ENCODE measurements around the gene IP6K3.

DNA sequence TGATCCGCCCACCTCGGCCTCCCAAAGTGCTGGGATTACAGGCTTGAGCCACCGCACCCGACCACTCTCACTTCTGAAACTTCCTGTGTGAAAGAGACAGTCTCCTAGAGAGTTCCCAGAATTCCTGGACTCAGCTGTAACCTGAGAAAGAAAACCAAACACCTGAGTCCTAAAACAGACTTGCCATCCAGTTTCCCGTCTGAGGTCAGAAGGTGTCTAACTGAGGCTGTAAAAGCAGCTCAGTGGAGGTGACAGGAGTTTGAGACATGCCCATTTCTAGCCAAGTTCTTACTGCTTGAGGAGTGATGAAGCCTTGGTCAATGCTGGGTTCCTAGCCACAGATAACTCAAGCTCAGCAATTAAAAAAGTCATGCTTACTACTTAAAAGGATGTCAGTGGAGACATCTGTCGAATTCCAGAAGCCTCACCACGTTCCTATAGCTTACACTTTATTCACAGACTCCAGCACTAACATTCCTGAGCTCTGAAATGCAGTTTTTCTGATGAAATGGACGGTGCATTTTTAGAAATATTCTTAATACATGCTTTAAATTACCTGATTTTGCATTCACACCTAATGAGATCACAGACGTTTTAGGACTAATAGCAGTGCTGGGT, 41.3 kb downstream of the IP6K3 start:
- TF ChIP-seq, protein P1, sequence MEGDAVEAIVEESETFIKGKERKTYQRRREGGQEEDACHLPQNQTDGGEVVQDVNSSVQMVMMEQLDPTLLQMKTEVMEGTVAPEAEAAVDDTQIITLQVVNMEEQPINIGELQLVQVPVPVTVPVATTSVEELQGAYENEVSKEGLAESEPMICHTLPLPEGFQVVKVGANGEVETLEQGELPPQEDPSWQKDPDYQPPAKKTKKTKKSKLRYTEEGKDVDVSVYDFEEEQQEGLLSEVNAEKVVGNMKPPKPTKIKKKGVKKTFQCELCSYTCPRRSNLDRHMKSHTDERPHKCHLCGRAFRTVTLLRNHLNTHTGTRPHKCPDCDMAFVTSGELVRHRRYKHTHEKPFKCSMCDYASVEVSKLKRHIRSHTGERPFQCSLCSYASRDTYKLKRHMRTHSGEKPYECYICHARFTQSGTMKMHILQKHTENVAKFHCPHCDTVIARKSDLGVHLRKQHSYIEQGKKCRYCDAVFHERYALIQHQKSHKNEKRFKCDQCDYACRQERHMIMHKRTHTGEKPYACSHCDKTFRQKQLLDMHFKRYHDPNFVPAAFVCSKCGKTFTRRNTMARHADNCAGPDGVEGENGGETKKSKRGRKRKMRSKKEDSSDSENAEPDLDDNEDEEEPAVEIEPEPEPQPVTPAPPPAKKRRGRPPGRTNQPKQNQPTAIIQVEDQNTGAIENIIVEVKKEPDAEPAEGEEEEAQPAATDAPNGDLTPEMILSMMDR (IDR thresholded peaks at IDR 0.05), result no peak
- TF ChIP-seq EZH2 (IDR thresholded peaks at IDR 0.05; ENCODE audit: borderline replicate concordance, insufficient read depth, low read depth, low read length, poor library complexity, severe bottlenecking), result no peak
